Measurements from ENCODE around the gene PKD2L1. TPM values are rescaled to one million over a fixed set of nuclear protein-coding genes. Genes with fewer than 3 reads are reported as not detected.

PKD2L1 gene

GRCh38 chr10:100253041-100253440 is 77.0 kb downstream of the PKD2L1 start:
- Histone ChIP-seq H3K4me3 (ENCODE audit: low read length) (no peak overlapping the region), H3K9me3 (replicated peaks; ENCODE audit: low read length) (no peaks in the 10 kb centered on the region), H3K36me3 (ENCODE audit: insufficient read depth, low read length) (peaks cover 45% of the 10 kb centered on the region), H3K27me3 (ENCODE audit: control insufficient read depth, insufficient read depth, low read length) (no peaks in the 10 kb centered on the region), H3K4me1 (ENCODE audit: control insufficient read depth, insufficient read depth, low read length) (no peaks in the 10 kb centered on the region), H3K9ac (ENCODE audit: low read depth, low read length) (no peak overlapping the region), H3K4me2 (ENCODE audit: low read length) (no peak overlapping the region)

- Histone ChIP-seq H3K4me3 (ENCODE audit: low read length) (no peak overlapping the region), H3K27me3 (ENCODE audit: control insufficient read depth, insufficient read depth, low read length) (no peaks in the 10 kb centered on the region), H3K4me2 (ENCODE audit: low read length) (no peak overlapping the region), H3K4me1 (ENCODE audit: control insufficient read depth, insufficient read depth, low read length) (no peaks in the 10 kb centered on the region), H3K36me3 (ENCODE audit: insufficient read depth, low read length) (peaks cover 53% of the 10 kb centered on the region), H3K9me3 (replicated peaks; ENCODE audit: low read length) (no peaks in the 10 kb centered on the region), H3K9ac (ENCODE audit: low read depth, low read length) (no peak overlapping the region)
Observed at GRCh38 chr10:100248820-100249219, 81.2 kb downstream of the PKD2L1 start.

- H3K36me3 ChIP-seq (ENCODE audit: insufficient read depth, low read length): peaks cover 57% of the 10 kb centered on the region
- no peaks in the 10 kb centered on the region for H3K9me3 ChIP-seq (replicated peaks; ENCODE audit: low read length)
- no peak overlapping the region for H3K4me3 ChIP-seq (ENCODE audit: low read length)
- H3K9ac ChIP-seq (ENCODE audit: low read depth, low read length): no peak overlapping the region
- no peak overlapping the region for H3K4me2 ChIP-seq (ENCODE audit: low read length)
- no peaks in the 10 kb centered on the region for H3K4me1 ChIP-seq (ENCODE audit: control insufficient read depth, insufficient read depth, low read length)
- no peaks in the 10 kb centered on the region for H3K27me3 ChIP-seq (ENCODE audit: control insufficient read depth, insufficient read depth, low read length)
Observed at GRCh38 chr10:100245484-100246220, 84.4 kb downstream of the PKD2L1 start.

- no peaks in the 10 kb centered on the region for H3K9me3 ChIP-seq (replicated peaks; ENCODE audit: low read length)
- H3K4me3 ChIP-seq (ENCODE audit: low read length): no peak overlapping the region
- H3K27me3 ChIP-seq (ENCODE audit: control insufficient read depth, insufficient read depth, low read length): no peaks in the 10 kb centered on the region
- H3K36me3 ChIP-seq (ENCODE audit: insufficient read depth, low read length): peaks cover 35% of the 10 kb centered on the region
- no peak overlapping the region for H3K4me2 ChIP-seq (ENCODE audit: low read length)
- H3K4me1 ChIP-seq (ENCODE audit: control insufficient read depth, insufficient read depth, low read length): no peaks in the 10 kb centered on the region
- no peak overlapping the region for H3K9ac ChIP-seq (ENCODE audit: low read depth, low read length)
Observed at GRCh38 chr10:100239851-100240250, 90.2 kb downstream of the PKD2L1 start.

GRCh38 chr10:100238429-100238828 is 91.6 kb downstream of the PKD2L1 start:
- Histone ChIP-seq H3K9ac (ENCODE audit: low read depth, low read length) (no peak overlapping the region), H3K4me3 (ENCODE audit: low read length) (no peak overlapping the region), H3K4me1 (ENCODE audit: control insufficient read depth, insufficient read depth, low read length) (no peaks in the 10 kb centered on the region), H3K36me3 (ENCODE audit: insufficient read depth, low read length) (peaks cover 35% of the 10 kb centered on the region), H3K27me3 (ENCODE audit: control insufficient read depth, insufficient read depth, low read length) (no peaks in the 10 kb centered on the region), H3K4me2 (ENCODE audit: low read length) (no peak overlapping the region), H3K9me3 (replicated peaks; ENCODE audit: low read length) (no peaks in the 10 kb centered on the region)

Small RNAs within 50 kb of the gene (small RNA-seq; reads per million reads assigned to genes)
- not detected for gene RNU6-422P

Data from skeletal muscle satellite cell (primary cell).